Urothelium cell line (cell line): ENCODE measurements around the gene PTPN4.

ENCODE experiments used
- DNase-seq: peaks from one replicate; pipeline ENCODE4 v3.0.0; 2011; ENCODE audit warnings: low spot score, mixed read lengths
- FAIRE-seq: peaks from 2 replicates; lab custom pipeline; 2011; peaks lifted over from hg19 to GRCh38; lab: Jason Lieb, UNC

PTPN4 gene

GRCh38 chr2:119759451-119760236, at the start of gene PTPN4:
Gene PTPN4 (plus strand): TSS chr2:119759922. CDS start chr2:119809854, 49,932 bp downstream.
- DNase-seq (peak; percentile 99), FAIRE-seq (peak; percentile 100)

- DNase-seq: no peak
These were observed 49.4 kb upstream of the PTPN4 start for GRCh38 chr2:119710281-119710680.

GRCh38 chr2:119711352-119711751, 48.4 kb upstream of the PTPN4 start:
- FAIRE-seq (no peak), DNase-seq (no peak)

More at GRCh38 chr2:119710281-119710680, 49.4 kb upstream of the PTPN4 start:
- no peak for FAIRE-seq

- peak; percentile 46 for FAIRE-seq
- DNase-seq: no peak
These were observed 47.2 kb upstream of the PTPN4 start for GRCh38 chr2:119712571-119712970.

- peak; percentile 73 for FAIRE-seq
- DNase-seq: no peak
These were observed 45.8 kb upstream of the PTPN4 start for GRCh38 chr2:119713819-119714490.

- FAIRE-seq (peak; percentile 52), DNase-seq (no peak)
These were observed 44.1 kb upstream of the PTPN4 start for GRCh38 chr2:119715409-119716283.

GRCh38 chr2:119716284-119716672, 43.4 kb upstream of the PTPN4 start:
- no peak for DNase-seq
- no peak for FAIRE-seq

GRCh38 chr2:119718501-119719260, 41.0 kb upstream of the PTPN4 start:
- no peak for FAIRE-seq
- no peak for DNase-seq

GRCh38 chr2:119719261-119719627, 40.5 kb upstream of the PTPN4 start:
- no peak for FAIRE-seq
- no peak for DNase-seq

GRCh38 chr2:119721043-119721442, 38.7 kb upstream of the PTPN4 start:
- DNase-seq (no peak), FAIRE-seq (no peak)

- DNase-seq: no peak
- FAIRE-seq: no peak
These were observed 38.3 kb upstream of the PTPN4 start for GRCh38 chr2:119721462-119721861.

- FAIRE-seq (no peak), DNase-seq (no peak)
These were observed 37.8 kb upstream of the PTPN4 start for GRCh38 chr2:119721904-119722303.

GRCh38 chr2:119723186-119723585, 36.5 kb upstream of the PTPN4 start:
- no peak for DNase-seq
- FAIRE-seq: no peak

GRCh38 chr2:119723784-119724467, 35.8 kb upstream of the PTPN4 start:
- FAIRE-seq: peak; percentile 55

GRCh38 chr2:119724656-119725485, 34.9 kb upstream of the PTPN4 start:
- no peak for FAIRE-seq
- no peak for DNase-seq

More at GRCh38 chr2:119723784-119724467, 35.8 kb upstream of the PTPN4 start:
- DNase-seq: no peak

GRCh38 chr2:119727493-119727892, 32.2 kb upstream of the PTPN4 start:
- DNase-seq: no peak
- no peak for FAIRE-seq

- DNase-seq: no peak
- no peak for FAIRE-seq
These were observed 31.3 kb upstream of the PTPN4 start for GRCh38 chr2:119728421-119728820.

GRCh38 chr2:119730671-119731177, 29.0 kb upstream of the PTPN4 start:
- DNase-seq: no peak
- peak; percentile 46 for FAIRE-seq

- FAIRE-seq (no peak), DNase-seq (no peak)
These were observed 27.7 kb upstream of the PTPN4 start for GRCh38 chr2:119731983-119732382.
